Ishikawa (cell line): ENCODE data around the gene PSTPIP2.

Experiments
- CEBPB ChIP-seq: IDR thresholded peaks from 2 replicates; pipeline ENCODE4 v1.6.1; 2012
- CREB1 ChIP-seq: IDR thresholded peaks from 2 replicates; pipeline ENCODE4 v1.6.1; 2012; ENCODE audit warnings: low read depth
- EGR1 ChIP-seq: IDR thresholded peaks from 2 replicates; pipeline ENCODE4 v1.6.1; 2012
- EP300 ChIP-seq: IDR thresholded peaks from 2 replicates; pipeline ENCODE4 v1.6.1; 2012; ENCODE audit warnings: borderline replicate concordance
- FOXM1 ChIP-seq: IDR thresholded peaks from 2 replicates; pipeline ENCODE4 v1.6.1; 2012; ENCODE audit warnings: low read depth, borderline replicate concordance
- NFIC ChIP-seq: IDR thresholded peaks from 2 replicates; pipeline ENCODE4 v1.6.1; 2012
- RAD21 ChIP-seq: IDR thresholded peaks from 2 replicates; pipeline ENCODE4 v1.6.1; 2012; ENCODE audit warnings: low read depth
- TAF1 ChIP-seq: IDR thresholded peaks from 2 replicates; pipeline ENCODE4 v1.6.1; 2012; ENCODE audit warnings: low read depth, mild to moderate bottlenecking
- TCF12 ChIP-seq: IDR thresholded peaks from 2 replicates; pipeline ENCODE4 v1.6.1; 2012; ENCODE audit warnings: low read depth
- TEAD4 ChIP-seq: IDR thresholded peaks from 2 replicates; pipeline ENCODE4 v1.6.1; 2012
- YY1 ChIP-seq: IDR thresholded peaks from 2 replicates; pipeline ENCODE4 v1.6.1; 2012; ENCODE audit warnings: low read depth
- ZBTB7A ChIP-seq: IDR thresholded peaks from 2 replicates; pipeline ENCODE4 v1.6.1; 2012; ENCODE audit warnings: low read depth
- TF ChIP-seq, protein P1 (sequence below): IDR thresholded peaks from 2 replicates; pipeline ENCODE4 v1.6.1; 2012
- TF ChIP-seq, protein P2 (sequence below): IDR thresholded peaks from 2 replicates; pipeline ENCODE4 v1.6.1; 2012; ENCODE audit warnings: low read depth, mild to moderate bottlenecking
- TF ChIP-seq, protein P3 (sequence below): IDR thresholded peaks from 2 replicates; pipeline ENCODE4 v1.6.1; 2012

The PSTPIP2 gene

DNA sequence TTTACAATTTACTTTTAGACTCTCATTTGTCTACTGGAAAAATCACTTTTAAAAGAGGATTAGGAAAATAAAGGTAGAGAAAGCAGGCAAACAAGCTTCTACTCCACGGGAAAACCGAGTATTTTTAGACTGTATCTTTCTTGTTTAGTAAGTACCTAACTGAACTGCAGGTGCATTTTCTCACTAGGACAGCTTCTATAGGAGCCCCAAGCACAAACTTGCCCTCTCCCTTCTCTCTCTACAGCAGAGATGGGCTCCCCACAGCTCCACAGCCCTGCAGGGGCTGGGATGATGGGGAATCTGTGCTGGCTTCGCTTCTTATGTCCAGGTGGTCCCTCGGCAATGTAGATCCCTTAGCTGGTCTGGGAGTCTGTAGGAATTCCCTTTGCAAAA, 16.2 kb downstream of the PSTPIP2 start:
- TF ChIP-seq, protein P1, sequence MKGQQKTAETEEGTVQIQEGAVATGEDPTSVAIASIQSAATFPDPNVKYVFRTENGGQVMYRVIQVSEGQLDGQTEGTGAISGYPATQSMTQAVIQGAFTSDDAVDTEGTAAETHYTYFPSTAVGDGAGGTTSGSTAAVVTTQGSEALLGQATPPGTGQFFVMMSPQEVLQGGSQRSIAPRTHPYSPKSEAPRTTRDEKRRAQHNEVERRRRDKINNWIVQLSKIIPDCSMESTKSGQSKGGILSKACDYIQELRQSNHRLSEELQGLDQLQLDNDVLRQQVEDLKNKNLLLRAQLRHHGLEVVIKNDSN, result no peak
- TF ChIP-seq EGR1, result no peak
- TF ChIP-seq, protein P2, sequence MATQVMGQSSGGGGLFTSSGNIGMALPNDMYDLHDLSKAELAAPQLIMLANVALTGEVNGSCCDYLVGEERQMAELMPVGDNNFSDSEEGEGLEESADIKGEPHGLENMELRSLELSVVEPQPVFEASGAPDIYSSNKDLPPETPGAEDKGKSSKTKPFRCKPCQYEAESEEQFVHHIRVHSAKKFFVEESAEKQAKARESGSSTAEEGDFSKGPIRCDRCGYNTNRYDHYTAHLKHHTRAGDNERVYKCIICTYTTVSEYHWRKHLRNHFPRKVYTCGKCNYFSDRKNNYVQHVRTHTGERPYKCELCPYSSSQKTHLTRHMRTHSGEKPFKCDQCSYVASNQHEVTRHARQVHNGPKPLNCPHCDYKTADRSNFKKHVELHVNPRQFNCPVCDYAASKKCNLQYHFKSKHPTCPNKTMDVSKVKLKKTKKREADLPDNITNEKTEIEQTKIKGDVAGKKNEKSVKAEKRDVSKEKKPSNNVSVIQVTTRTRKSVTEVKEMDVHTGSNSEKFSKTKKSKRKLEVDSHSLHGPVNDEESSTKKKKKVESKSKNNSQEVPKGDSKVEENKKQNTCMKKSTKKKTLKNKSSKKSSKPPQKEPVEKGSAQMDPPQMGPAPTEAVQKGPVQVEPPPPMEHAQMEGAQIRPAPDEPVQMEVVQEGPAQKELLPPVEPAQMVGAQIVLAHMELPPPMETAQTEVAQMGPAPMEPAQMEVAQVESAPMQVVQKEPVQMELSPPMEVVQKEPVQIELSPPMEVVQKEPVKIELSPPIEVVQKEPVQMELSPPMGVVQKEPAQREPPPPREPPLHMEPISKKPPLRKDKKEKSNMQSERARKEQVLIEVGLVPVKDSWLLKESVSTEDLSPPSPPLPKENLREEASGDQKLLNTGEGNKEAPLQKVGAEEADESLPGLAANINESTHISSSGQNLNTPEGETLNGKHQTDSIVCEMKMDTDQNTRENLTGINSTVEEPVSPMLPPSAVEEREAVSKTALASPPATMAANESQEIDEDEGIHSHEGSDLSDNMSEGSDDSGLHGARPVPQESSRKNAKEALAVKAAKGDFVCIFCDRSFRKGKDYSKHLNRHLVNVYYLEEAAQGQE, result no peak
- TF ChIP-seq CREB1, result no peak
- no peak for TF ChIP-seq TCF12
- no peak for TF ChIP-seq EP300
- no peak for TF ChIP-seq NFIC
- TF ChIP-seq TAF1, result no peak
- no peak for TF ChIP-seq ZBTB7A
- TF ChIP-seq TEAD4, result no peak
- no peak for TF ChIP-seq CEBPB
- no peak for TF ChIP-seq RAD21
- TF ChIP-seq FOXM1, result no peak
- TF ChIP-seq, protein P3, sequence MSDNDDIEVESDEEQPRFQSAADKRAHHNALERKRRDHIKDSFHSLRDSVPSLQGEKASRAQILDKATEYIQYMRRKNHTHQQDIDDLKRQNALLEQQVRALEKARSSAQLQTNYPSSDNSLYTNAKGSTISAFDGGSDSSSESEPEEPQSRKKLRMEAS, result no peak
- TF ChIP-seq YY1, result no peak

DNA sequence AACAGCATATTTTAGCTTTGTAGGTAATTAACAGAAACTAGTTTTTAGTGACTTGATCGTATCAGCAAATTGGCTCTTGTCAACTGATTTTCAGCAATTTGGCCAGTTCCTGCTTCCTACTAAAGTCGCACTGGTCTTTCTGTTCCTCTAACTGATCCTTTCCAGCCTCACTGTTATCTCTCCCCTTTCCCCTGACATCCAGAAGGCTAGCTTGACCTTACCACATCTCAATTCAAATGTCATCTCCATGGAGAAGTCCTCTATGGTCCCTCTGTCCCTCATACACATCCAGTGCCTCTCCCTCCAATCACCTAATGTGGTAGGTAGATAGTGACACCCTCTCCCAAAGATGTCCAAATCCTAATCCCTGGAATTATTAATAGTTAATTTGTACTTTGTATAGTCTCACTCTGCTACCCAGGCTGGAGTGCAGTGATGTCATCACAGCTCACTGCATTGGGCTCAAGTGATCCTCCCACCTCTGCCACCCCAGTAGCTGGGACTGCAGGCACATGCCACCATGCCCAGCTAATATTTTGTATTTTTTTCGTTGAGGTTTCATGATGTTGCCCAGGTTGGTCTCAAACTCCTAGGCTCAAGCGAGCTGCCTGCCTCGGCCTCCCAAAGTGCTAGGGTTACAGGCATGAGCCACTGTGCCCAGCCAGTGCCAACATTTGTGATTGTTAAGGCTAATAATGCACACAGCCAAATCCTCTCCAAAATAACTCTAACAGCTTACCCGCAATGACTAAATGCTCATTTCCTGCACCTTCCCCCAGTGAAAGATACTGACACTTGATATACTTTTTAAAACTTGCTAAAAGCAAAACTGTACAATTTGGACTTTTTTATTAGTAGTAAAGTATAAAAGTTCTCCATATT, 16.9 kb downstream of the PSTPIP2 start:
- TF ChIP-seq CEBPB (no peak), CREB1 (no peak), ZBTB7A (no peak), RAD21 (no peak), EGR1 (no peak), YY1 (no peak), FOXM1 (no peak), NFIC (no peak), TAF1 (no peak), TEAD4 (no peak), EP300 (no peak), TCF12 (no peak)
- TF ChIP-seq, protein P3, result no peak
- TF ChIP-seq, protein P2, result no peak
- TF ChIP-seq, protein P1, result no peak

DNA sequence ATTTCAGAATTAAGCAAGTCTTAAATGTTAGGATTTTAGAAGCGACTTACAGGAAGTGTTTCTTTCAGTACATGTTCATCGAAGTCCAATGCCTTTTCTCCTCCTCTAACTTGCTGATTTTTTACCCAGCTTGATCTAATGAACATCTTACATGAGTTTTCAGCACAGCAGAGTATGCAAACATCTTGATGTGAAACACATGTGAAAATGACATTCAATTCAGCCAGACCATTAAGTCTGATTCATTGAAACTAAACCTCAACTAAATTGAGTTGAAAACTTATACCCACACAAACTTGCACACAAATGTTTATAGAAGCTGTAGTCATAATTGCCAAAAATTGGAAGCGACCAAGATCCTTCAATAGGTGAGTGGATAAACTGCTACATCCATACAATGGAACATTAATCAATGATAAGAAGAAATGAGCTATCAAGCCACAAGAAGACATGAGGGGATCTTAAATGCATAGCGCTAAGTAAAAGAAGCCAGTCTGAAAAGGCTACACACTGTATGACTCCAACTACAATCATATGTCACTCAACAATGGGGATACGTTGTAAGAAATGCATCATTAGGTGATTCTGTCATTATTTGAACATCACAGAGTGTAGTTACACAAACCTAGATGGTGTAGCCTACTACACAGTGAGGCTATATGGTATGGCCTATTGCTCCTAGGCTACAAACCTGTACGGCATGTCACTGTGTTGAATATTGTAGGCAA, 18.5 kb downstream of the PSTPIP2 start:
- TF ChIP-seq, protein P1, result no peak
- no peak for TF ChIP-seq YY1
- TF ChIP-seq TAF1, result no peak
- no peak for TF ChIP-seq EP300
- no peak for TF ChIP-seq TEAD4
- TF ChIP-seq CEBPB, result no peak
- TF ChIP-seq FOXM1, result no peak
- no peak for TF ChIP-seq TCF12
- no peak for TF ChIP-seq NFIC
- TF ChIP-seq, protein P3, result no peak
- no peak for TF ChIP-seq ZBTB7A

DNA sequence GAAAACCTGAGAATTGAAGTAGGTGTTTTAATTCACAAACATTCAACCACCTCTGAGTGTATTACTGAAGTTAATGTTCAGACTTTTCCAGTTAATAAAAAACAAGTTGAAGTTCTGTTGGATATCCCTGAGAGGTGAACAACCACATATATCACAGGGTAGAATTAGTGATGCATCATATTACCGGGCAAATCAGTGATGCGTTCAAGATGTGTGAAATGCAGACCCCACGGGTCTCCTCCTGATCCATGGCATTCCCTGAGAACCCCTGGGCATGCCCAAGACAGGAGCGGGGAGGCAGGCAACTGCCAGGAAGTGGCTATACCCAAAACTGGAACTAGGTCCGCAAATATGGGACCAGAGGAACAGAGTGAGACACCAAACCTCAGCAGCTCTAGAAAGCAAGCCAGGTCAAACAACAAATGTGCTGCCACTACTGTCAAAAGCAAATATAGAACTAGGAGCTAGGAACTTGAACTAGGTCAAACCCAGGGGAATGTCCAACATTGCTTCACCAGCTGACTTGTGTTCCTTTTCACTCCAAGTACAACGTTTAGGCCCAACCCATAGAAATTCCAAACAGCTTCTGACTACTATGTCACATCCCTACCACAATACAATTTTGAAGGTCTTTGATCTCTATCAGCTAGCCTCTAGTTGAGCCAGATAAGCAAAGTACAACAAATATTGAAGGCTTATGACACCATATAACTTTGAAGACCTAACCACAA, 20.2 kb downstream of the PSTPIP2 start:
- TF ChIP-seq, protein P2, result no peak
- TF ChIP-seq, protein P3, result no peak
- TF ChIP-seq NFIC (no peak), EGR1 (no peak), TAF1 (no peak), TEAD4 (no peak), TCF12 (no peak), CEBPB (no peak), EP300 (no peak), RAD21 (no peak), FOXM1 (no peak), CREB1 (no peak), ZBTB7A (no peak), YY1 (no peak)
- TF ChIP-seq, protein P1, result no peak
